HepG2 (cell line): ENCODE measurements around the gene FAM110D. TPM values are rescaled to one million over a fixed set of nuclear protein-coding genes. Genes with fewer than 3 reads are reported as not detected.

ENCODE experiments used
- polyA plus RNA-seq, 8 experiments: library from polyadenylated mRNA; depleted of rRNA in 3 of 8; stranded (reverse) in 7 of 8; unstranded in 1 of 8; fragments of >200 nt; fragmentation: Illumina TruSeq in 4 of 8; extraction: Trizol in 4 of 8; gene quantifications; 2 replicates each; pipeline versions ENCODE4 v1.2.1 to v1.2.3, GENCODE V29; 2011 to 2016; ENCODE audit warnings: low read depth in 4 of 8, missing spikeins in 1 of 8, mixed read lengths in 1 of 8; ENCODE audit not compliant: insufficient read depth in 1 of 8
- total RNA-seq, 5 experiments: library from RNA; depleted of rRNA; stranded (reverse); fragments of >200 nt; fragmentation: Illumina TruSeq; extraction: Trizol; gene quantifications; 2 replicates each; pipeline ENCODE4 v1.2.3, GENCODE V29; 2016; ENCODE audit warnings: low read depth in 1 of 5

Gene FAM110D
- total and polyA plus RNA-seq, 2 of the 13 experiments (the other 11 are each of a cell fraction or from before 2014, with no cell fraction given): not detected

Other genes with a start within 250 kb of the FAM110D start
- 6.9 and 9.2 TPM in 2 replicates for gene PAFAH2, start 161.0 kb upstream of the FAM110D start, total RNA-seq (2016; rRNA removed; fragmentation: Illumina TruSeq; extraction: Trizol)
- 9.3 and 9.4 TPM in 2 replicates for gene PAFAH2, start 161.0 kb upstream of the FAM110D start, polyA plus RNA-seq (2011; rRNA removed)
- 0.28 and 0.35 TPM in 2 replicates for gene EXTL1, start 137.3 kb upstream of the FAM110D start, total RNA-seq (2016; rRNA removed; fragmentation: Illumina TruSeq; extraction: Trizol)
- gene EXTL1, start 137.3 kb upstream of the FAM110D start, polyA plus RNA-seq (2011; rRNA removed): 1.0 and 1.5 TPM in 2 replicates
- not detected in 2 replicates for gene SLC30A2, start 113.0 kb upstream of the FAM110D start, total RNA-seq (2016; rRNA removed; fragmentation: Illumina TruSeq; extraction: Trizol)
- not detected in 2 replicates for gene SLC30A2, start 113.0 kb upstream of the FAM110D start, polyA plus RNA-seq (2011; rRNA removed)
- not detected in 2 replicates for gene TRIM63, start 91.4 kb upstream of the FAM110D start, total RNA-seq (2016; rRNA removed; fragmentation: Illumina TruSeq; extraction: Trizol)
- not detected in 2 replicates for gene TRIM63, start 91.4 kb upstream of the FAM110D start, polyA plus RNA-seq (2011; rRNA removed)
- gene PDIK1L, start 47.3 kb upstream of the FAM110D start, total RNA-seq (2016; rRNA removed; fragmentation: Illumina TruSeq; extraction: Trizol): 4.6 and 5.8 TPM in 2 replicates
- 1.2 and 1.9 TPM in 2 replicates for gene PDIK1L, start 47.3 kb upstream of the FAM110D start, polyA plus RNA-seq (2011; rRNA removed)
- not detected in 2 replicates for gene C1orf232, start 9.9 kb downstream of the FAM110D start, total RNA-seq (2016; rRNA removed; fragmentation: Illumina TruSeq; extraction: Trizol)
- not detected in 2 replicates for gene C1orf232, start 9.9 kb downstream of the FAM110D start, polyA plus RNA-seq (2011; rRNA removed)
- gene ZNF593, start 10.8 kb downstream of the FAM110D start, total RNA-seq (2016; rRNA removed; fragmentation: Illumina TruSeq; extraction: Trizol): 55.8 and 59.3 TPM in 2 replicates
- gene ZNF593, start 10.8 kb downstream of the FAM110D start, polyA plus RNA-seq (2011; rRNA removed): 37.3 and 43.0 TPM in 2 replicates
- not detected in 2 replicates for gene ZNF593OS, start 12.8 kb downstream of the FAM110D start, total RNA-seq (2016; rRNA removed; fragmentation: Illumina TruSeq; extraction: Trizol)
- not detected in 2 replicates for gene ZNF593OS, start 12.8 kb downstream of the FAM110D start, polyA plus RNA-seq (2011; rRNA removed)
- 1.5 and 3.4 TPM in 2 replicates for gene CNKSR1, start 18.4 kb downstream of the FAM110D start, total RNA-seq (2016; rRNA removed; fragmentation: Illumina TruSeq; extraction: Trizol)
- gene CNKSR1, start 18.4 kb downstream of the FAM110D start, polyA plus RNA-seq (2011; rRNA removed): 8.9 and 9.7 TPM in 2 replicates
- not detected in 2 replicates for gene CATSPER4, start 31.5 kb downstream of the FAM110D start, total RNA-seq (2016; rRNA removed; fragmentation: Illumina TruSeq; extraction: Trizol)
- not detected in 2 replicates for gene CATSPER4, start 31.5 kb downstream of the FAM110D start, polyA plus RNA-seq (2011; rRNA removed)
- gene CEP85, start 75.1 kb downstream of the FAM110D start, total RNA-seq (2016; rRNA removed; fragmentation: Illumina TruSeq; extraction: Trizol): 22.4 and 26.7 TPM in 2 replicates
- 16.1 and 16.9 TPM in 2 replicates for gene CEP85, start 75.1 kb downstream of the FAM110D start, polyA plus RNA-seq (2011; rRNA removed)
- gene SH3BGRL3, start 121.0 kb downstream of the FAM110D start, total RNA-seq (2016; rRNA removed; fragmentation: Illumina TruSeq; extraction: Trizol): 12.2 and 13.4 TPM in 2 replicates
- 11.4 and 11.5 TPM in 2 replicates for gene SH3BGRL3, start 121.0 kb downstream of the FAM110D start, polyA plus RNA-seq (2011; rRNA removed)
- 3.2 and 9.3 TPM in 2 replicates for gene UBXN11, start 147.6 kb downstream of the FAM110D start, total RNA-seq (2016; rRNA removed; fragmentation: Illumina TruSeq; extraction: Trizol)
- gene UBXN11, start 147.6 kb downstream of the FAM110D start, polyA plus RNA-seq (2011; rRNA removed): 10.3 and 10.4 TPM in 2 replicates
- gene CD52, start 158.9 kb downstream of the FAM110D start, total RNA-seq (2016; rRNA removed; fragmentation: Illumina TruSeq; extraction: Trizol): not detected in 2 replicates
- 0.32 and 0.93 TPM in 2 replicates for gene CD52, start 158.9 kb downstream of the FAM110D start, polyA plus RNA-seq (2011; rRNA removed)
- 0.39 and 1.3 TPM in 2 replicates for gene CRYBG2, start 195.1 kb downstream of the FAM110D start, total RNA-seq (2016; rRNA removed; fragmentation: Illumina TruSeq; extraction: Trizol)
- gene CRYBG2, start 195.1 kb downstream of the FAM110D start, polyA plus RNA-seq (2011; rRNA removed): 2.9 and 4.7 TPM in 2 replicates
- not detected in 2 replicates for gene ZNF683, start 213.7 kb downstream of the FAM110D start, total RNA-seq (2016; rRNA removed; fragmentation: Illumina TruSeq; extraction: Trizol)
- gene ZNF683, start 213.7 kb downstream of the FAM110D start, polyA plus RNA-seq (2011; rRNA removed): not detected in 2 replicates